Activated naive CD8-positive, alpha-beta T cell treated with anti-CD3 and anti-CD28 coated beads, Interleukin-2, amount 50 U/mL, for 24 hours (primary cell): ENCODE data around the gene MRAS.
A peak's percentile ranks its signal among the peaks of the same experiment; 100 is the strongest.

Experiments used
- ATAC-seq: fragments of 150-1000 bp; cut with Tn5 transposase; one replicate; pipeline ENCODE4 v1.10.0; 2021
- DNase-seq: peaks from one replicate; pipeline ENCODE4 v3.0.0; 2021
- H3K27ac Mint-ChIP-seq: one replicate; pipeline ENCODE4 v1.8.0; 2021; ENCODE audit warnings: mild to moderate bottlenecking, mixed read lengths
- H3K27me3 Mint-ChIP-seq: one replicate; pipeline ENCODE4 v1.8.0; 2021; ENCODE audit warnings: mixed read lengths
- H3K36me3 Mint-ChIP-seq: one replicate; pipeline ENCODE4 v1.8.0; 2021; ENCODE audit warnings: low read depth, mixed read lengths
- H3K4me1 Mint-ChIP-seq: one replicate; pipeline ENCODE4 v1.8.0; 2021; ENCODE audit warnings: mixed read lengths
- H3K4me3 Mint-ChIP-seq: one replicate; pipeline ENCODE4 v1.8.0; 2021; ENCODE audit warnings: mild to moderate bottlenecking, moderate library complexity, mixed read lengths
- H3K9me3 Mint-ChIP-seq: one replicate; pipeline ENCODE4 v1.8.0; 2021; ENCODE audit warnings: mixed read lengths

The MRAS gene

GRCh38 chr3:138383715-138384465, 35.5 kb downstream of the MRAS start:
- Mint-ChIP-seq H3K4me1 (no peaks in the 10 kb centered on the region), H3K27me3 (peaks cover 5% of the 10 kb centered on the region), H3K36me3 (no peaks in the 10 kb centered on the region), H3K9me3 (no peaks in the 10 kb centered on the region), H3K27ac (no peak overlapping the region), H3K4me3 (no peak overlapping the region)
- DNase-seq (no peak), ATAC-seq (no peak)

GRCh38 chr3:138384531-138384930, 36.2 kb downstream of the MRAS start:
- no peak for ATAC-seq
- no peak overlapping the region for H3K4me3 Mint-ChIP-seq
- no peaks in the 10 kb centered on the region for H3K4me1 Mint-ChIP-seq
- H3K27ac Mint-ChIP-seq, result no peak overlapping the region
- H3K27me3 Mint-ChIP-seq, result peaks cover 7% of the 10 kb centered on the region
- no peaks in the 10 kb centered on the region for H3K9me3 Mint-ChIP-seq
- no peaks in the 10 kb centered on the region for H3K36me3 Mint-ChIP-seq
- no peak for DNase-seq

- Mint-ChIP-seq H3K4me3 (no peak overlapping the region), H3K36me3 (no peaks in the 10 kb centered on the region), H3K4me1 (no peaks in the 10 kb centered on the region), H3K9me3 (no peaks in the 10 kb centered on the region), H3K27ac (no peak overlapping the region), H3K27me3 (peaks cover 7% of the 10 kb centered on the region)
- DNase-seq (no peak), ATAC-seq (no peak)
Measured at GRCh38 chr3:138384976-138385375, 36.6 kb downstream of the MRAS start.

GRCh38 chr3:138389144-138389601, 40.8 kb downstream of the MRAS start:
- H3K27me3 Mint-ChIP-seq, result peaks cover 6% of the 10 kb centered on the region
- no peaks in the 10 kb centered on the region for H3K36me3 Mint-ChIP-seq
- ATAC-seq (no peak), DNase-seq (no peak)
- no peak overlapping the region for H3K27ac Mint-ChIP-seq
- H3K9me3 Mint-ChIP-seq, result no peaks in the 10 kb centered on the region
- no peak overlapping the region for H3K4me3 Mint-ChIP-seq
- no peaks in the 10 kb centered on the region for H3K4me1 Mint-ChIP-seq

- DNase-seq, result no peak
- no peaks in the 10 kb centered on the region for H3K9me3 Mint-ChIP-seq
- peaks cover 6% of the 10 kb centered on the region for H3K27me3 Mint-ChIP-seq
- no peak overlapping the region for H3K4me3 Mint-ChIP-seq
- H3K4me1 Mint-ChIP-seq, result no peaks in the 10 kb centered on the region
- no peak for ATAC-seq
- no peak overlapping the region for H3K27ac Mint-ChIP-seq
- H3K36me3 Mint-ChIP-seq, result no peaks in the 10 kb centered on the region
Measured at GRCh38 chr3:138389841-138390581, 41.6 kb downstream of the MRAS start.

GRCh38 chr3:138390582-138390932, 42.2 kb downstream of the MRAS start:
- H3K4me1 Mint-ChIP-seq, result no peaks in the 10 kb centered on the region
- H3K36me3 Mint-ChIP-seq, result no peaks in the 10 kb centered on the region
- ATAC-seq (no peak), DNase-seq (no peak)
- peaks cover 6% of the 10 kb centered on the region for H3K27me3 Mint-ChIP-seq
- H3K4me3 Mint-ChIP-seq, result no peak overlapping the region
- H3K27ac Mint-ChIP-seq, result no peak overlapping the region
- no peaks in the 10 kb centered on the region for H3K9me3 Mint-ChIP-seq

- no peak overlapping the region for H3K27ac Mint-ChIP-seq
- H3K4me1 Mint-ChIP-seq, result no peaks in the 10 kb centered on the region
- DNase-seq (no peak), ATAC-seq (no peak)
- H3K9me3 Mint-ChIP-seq, result no peaks in the 10 kb centered on the region
- H3K27me3 Mint-ChIP-seq, result peaks cover under 1% of the 10 kb centered on the region
- no peaks in the 10 kb centered on the region for H3K36me3 Mint-ChIP-seq
- no peak overlapping the region for H3K4me3 Mint-ChIP-seq
Measured at GRCh38 chr3:138394156-138394555, 45.8 kb downstream of the MRAS start.

- Mint-ChIP-seq H3K4me3 (no peak overlapping the region), H3K36me3 (no peaks in the 10 kb centered on the region), H3K27ac (no peak overlapping the region), H3K9me3 (no peaks in the 10 kb centered on the region), H3K27me3 (no peaks in the 10 kb centered on the region), H3K4me1 (no peaks in the 10 kb centered on the region)
- no peak for DNase-seq
- no peak for ATAC-seq
Measured at GRCh38 chr3:138394686-138395085, 46.3 kb downstream of the MRAS start.

GRCh38 chr3:138395865-138396751, 47.7 kb downstream of the MRAS start:
- H3K9me3 Mint-ChIP-seq, result no peaks in the 10 kb centered on the region
- no peaks in the 10 kb centered on the region for H3K27me3 Mint-ChIP-seq
- ATAC-seq (no peak), DNase-seq (no peak)
- no peak overlapping the region for H3K4me3 Mint-ChIP-seq
- H3K27ac Mint-ChIP-seq, result no peak overlapping the region
- H3K4me1 Mint-ChIP-seq, result no peaks in the 10 kb centered on the region
- H3K36me3 Mint-ChIP-seq, result no peaks in the 10 kb centered on the region

- Mint-ChIP-seq H3K9me3 (no peaks in the 10 kb centered on the region), H3K36me3 (no peaks in the 10 kb centered on the region), H3K27me3 (no peaks in the 10 kb centered on the region), H3K4me1 (no peaks in the 10 kb centered on the region), H3K27ac (peak overlapping the region; percentile 30), H3K4me3 (no peak overlapping the region)
- DNase-seq, result no peak
- no peak for ATAC-seq
Measured at GRCh38 chr3:138396752-138397410, 48.5 kb downstream of the MRAS start.

GRCh38 chr3:138397983-138398382, 49.6 kb downstream of the MRAS start:
- H3K27me3 Mint-ChIP-seq, result no peaks in the 10 kb centered on the region
- DNase-seq (no peak), ATAC-seq (no peak)
- H3K27ac Mint-ChIP-seq, result no peak overlapping the region
- H3K4me3 Mint-ChIP-seq, result no peak overlapping the region
- H3K4me1 Mint-ChIP-seq, result no peaks in the 10 kb centered on the region
- H3K36me3 Mint-ChIP-seq, result no peaks in the 10 kb centered on the region
- no peaks in the 10 kb centered on the region for H3K9me3 Mint-ChIP-seq

- DNase-seq, result no peak
- ATAC-seq, result no peak
- Mint-ChIP-seq H3K27ac (no peak overlapping the region), H3K9me3 (no peaks in the 10 kb centered on the region), H3K27me3 (no peaks in the 10 kb centered on the region), H3K4me1 (no peaks in the 10 kb centered on the region), H3K4me3 (no peak overlapping the region), H3K36me3 (no peaks in the 10 kb centered on the region)
Measured at GRCh38 chr3:138398791-138399575, 50.6 kb downstream of the MRAS start.

- H3K36me3 Mint-ChIP-seq, result no peaks in the 10 kb centered on the region
- no peaks in the 10 kb centered on the region for H3K9me3 Mint-ChIP-seq
- H3K4me3 Mint-ChIP-seq, result no peak overlapping the region
- no peak for ATAC-seq
- no peaks in the 10 kb centered on the region for H3K4me1 Mint-ChIP-seq
- DNase-seq, result no peak
- no peak overlapping the region for H3K27ac Mint-ChIP-seq
- peaks cover 1% of the 10 kb centered on the region for H3K27me3 Mint-ChIP-seq
Measured at GRCh38 chr3:138399766-138400165, 51.4 kb downstream of the MRAS start.

GRCh38 chr3:138400651-138401070, 52.3 kb downstream of the MRAS start:
- peaks cover 2% of the 10 kb centered on the region for H3K27me3 Mint-ChIP-seq
- no peak for ATAC-seq
- no peak overlapping the region for H3K27ac Mint-ChIP-seq
- H3K4me3 Mint-ChIP-seq, result no peak overlapping the region
- H3K36me3 Mint-ChIP-seq, result no peaks in the 10 kb centered on the region
- no peaks in the 10 kb centered on the region for H3K9me3 Mint-ChIP-seq
- H3K4me1 Mint-ChIP-seq, result no peaks in the 10 kb centered on the region
- DNase-seq, result no peak
